Left lung (tissue), 10 donors: ENCODE results near the gene RERG. TPM values are rescaled to one million over a fixed set of nuclear protein-coding genes. Genes with fewer than 3 reads are reported as not detected.

Source experiments
- ATAC-seq: fragments of 200-7000 bp; cut with Tn5 transposase; one replicate; pipeline ENCODE4 v1.9.1; 2020; ENCODE audit warnings: moderate library complexity
- DNase-seq, 4 donors: peaks; one replicate each; pipeline ENCODE4 v3.0.0-alpha.2; 2013 to 2020
- H3K27ac ChIP-seq, 2 donors: fragments of 200-600 bp; sonication (generic) in 1 of 2; one replicate each; pipeline versions ENCODE4 v1.5.0 to v1.8.0; 2020 to 2021
- H3K27me3 ChIP-seq, 2 donors: fragments of 200-600 bp; sonication (generic) in 1 of 2; one replicate each; pipeline versions ENCODE4 v1.5.0 to v1.8.0; 2020 to 2021
- H3K36me3 ChIP-seq, 2 donors: fragments of 200-600 bp; sonication (generic) in 1 of 2; one replicate each; pipeline versions ENCODE4 v1.5.0 to v1.8.0; 2020 to 2021
- H3K4me1 ChIP-seq, 2 donors: fragments of 200-600 bp; one replicate each; pipeline ENCODE4 v1.8.0; 2021
- H3K4me3 ChIP-seq, 2 donors: fragments of 200-600 bp; sonication (generic) in 1 of 2; one replicate each; pipeline versions ENCODE4 v1.5.0 to v1.8.0; 2020 to 2021; ENCODE audit warnings: mild to moderate bottlenecking in 1 of 2
- H3K9me3 ChIP-seq, 2 donors: fragments of 200-600 bp; sonication (generic) in 1 of 2; one replicate each; pipeline versions ENCODE4 v1.5.0 to v1.8.0; 2020 to 2021
- CTCF ChIP-seq, 2 donors: fragments of 200-600 bp; sonication (generic) in 1 of 2; IDR thresholded peaks; one replicate each; pipeline versions ENCODE4 v1.5.0 to v1.8.0; 2021; ENCODE audit warnings: antibody characterized with exemption in 2 of 2
- intact Hi-C, 2 donors: fragments of 100-400 bp; cut with DNase I; formaldehyde crosslinking; loops; one replicate each; pipeline versions ENCODE4 v1.11.2 to v1.14.2; 2022
- polyA plus RNA-seq, 6 donors: library from polyadenylated mRNA; unstranded; fragments of 120-200 nt; gene quantifications; one replicate each; pipeline ENCODE4 v1.2.1, GENCODE V29; 2013; ENCODE audit not compliant: insufficient read length in 6 of 6
- total RNA-seq, 2 donors: library from RNA; stranded (reverse); fragmentation: NEBNext Ultra II Directional; extraction: Animal tissue kit (Norgen Biotek cat#: 25700); gene quantifications; one replicate each; pipeline ENCODE4 v1.2.1, GENCODE V29; 2021
- donor health status: DM: no; HTN: yes; CAD: no.
- donor health status: DM: no; HTN: no; CAD: no.

Gene RERG
- total and polyA plus RNA-seq, 8 donors, result 11.5 to 17.5 (median 14.4) TPM

GRCh38 chr12:15225136-15225862, 4.1 kb upstream of the RERG start:
- no peaks in the 10 kb centered on the region for H3K9me3 ChIP-seq
- H3K36me3 ChIP-seq, result no peaks in the 10 kb centered on the region
- no peak overlapping the region for H3K27ac ChIP-seq
- no peak overlapping the region for H3K4me3 ChIP-seq
- peaks cover 0 to 11% of the 10 kb centered on the region in 2 donors for H3K4me1 ChIP-seq
- peaks cover 0 to 31% of the 10 kb centered on the region in 2 donors for H3K27me3 ChIP-seq
- ATAC-seq, result no peak
- no peak for TF ChIP-seq CTCF (IDR thresholded peaks at IDR 0.05)
- intact Hi-C loops, result no loop called here
- peak in 1 of 4 donors; percentile 28 for DNase-seq

- Histone ChIP-seq H3K27me3 (peaks cover 0 to 36% of the 10 kb centered on the region in 2 donors), H3K36me3 (no peaks in the 10 kb centered on the region), H3K4me3 (no peak overlapping the region), H3K9me3 (no peaks in the 10 kb centered on the region), H3K4me1 (peaks cover 0 to 11% of the 10 kb centered on the region in 2 donors), H3K27ac (no peak overlapping the region)
- intact Hi-C loops, result no loop called here
- DNase-seq, result no peak
- TF ChIP-seq CTCF (IDR thresholded peaks at IDR 0.05), result no peak
- ATAC-seq, result no peak
Measured at GRCh38 chr12:15222219-15222618, 1.0 kb upstream of the RERG start.

GRCh38 chr12:15220451-15220850, 766 bp downstream of the RERG start:
- intact Hi-C loops, result no loop called here

GRCh38 chr12:15218794-15219193, 2.4 kb downstream of the RERG start:
- Histone ChIP-seq H3K27ac (no peak overlapping the region), H3K4me3 (no peak overlapping the region)
- no peak for DNase-seq

More at GRCh38 chr12:15220451-15220850, 766 bp downstream of the RERG start:
- peaks cover 0 to 36% of the 10 kb centered on the region in 2 donors for H3K27me3 ChIP-seq
- H3K27ac ChIP-seq, result peak overlapping the region; percentile 64 to 68
- DNase-seq, result no peak
- H3K4me3 ChIP-seq, result peak overlapping the region; percentile 26 to 33
- H3K9me3 ChIP-seq, result no peaks in the 10 kb centered on the region
- TF ChIP-seq CTCF (IDR thresholded peaks at IDR 0.05), result no peak
- peaks cover 0 to 16% of the 10 kb centered on the region in 2 donors for H3K4me1 ChIP-seq
- H3K36me3 ChIP-seq, result no peaks in the 10 kb centered on the region
- no peak for ATAC-seq

More at GRCh38 chr12:15218794-15219193, 2.4 kb downstream of the RERG start:
- intact Hi-C loops, result no loop called here
- H3K4me1 ChIP-seq, result peaks cover 0 to 16% of the 10 kb centered on the region in 2 donors
- no peaks in the 10 kb centered on the region for H3K36me3 ChIP-seq
- TF ChIP-seq CTCF (IDR thresholded peaks at IDR 0.05), result no peak
- no peaks in the 10 kb centered on the region for H3K9me3 ChIP-seq
- H3K27me3 ChIP-seq, result peaks cover 0 to 36% of the 10 kb centered on the region in 2 donors
- ATAC-seq, result no peak
